Measurements from ENCODE around the gene TAF11L5.
"Not testable (repeated sequence)": the region's sequence is repeated elsewhere in the genome, so short reads cannot be mapped to it uniquely, and the experiment has no call there.

The TAF11L5 gene

GRCh38 chr5:17524935-17525334 is at the start of gene TAF11L5:
TAF11L5 (plus strand) TSS chr5:17525235.
- not testable (repeated sequence) for DNase-seq

GRCh38 chr5:17477043-17477442 is 48.0 kb upstream of the TAF11L5 start:
- no peak for DNase-seq

- DNase-seq: no peak
Observed at GRCh38 chr5:17477573-17478265, 47.3 kb upstream of the TAF11L5 start.

GRCh38 chr5:17481378-17481777 is 43.7 kb upstream of the TAF11L5 start:
- no peak for DNase-seq

- no peak for DNase-seq
Observed at GRCh38 chr5:17482790-17483189, 42.2 kb upstream of the TAF11L5 start.

GRCh38 chr5:17486464-17487173 is 38.4 kb upstream of the TAF11L5 start:
- DNase-seq: not testable (repeated sequence)

GRCh38 chr5:17487174-17487512 is 37.9 kb upstream of the TAF11L5 start:
- DNase-seq: no peak

GRCh38 chr5:17491257-17491656 is 33.8 kb upstream of the TAF11L5 start:
- not testable (repeated sequence) for DNase-seq

GRCh38 chr5:17492770-17493169 is 32.3 kb upstream of the TAF11L5 start:
- DNase-seq: no peak

- no peak for DNase-seq
Observed at GRCh38 chr5:17497446-17497845, 27.6 kb upstream of the TAF11L5 start.

GRCh38 chr5:17497931-17498330 is 27.1 kb upstream of the TAF11L5 start, which contains the start of gene TAF11L2:
TAF11L2 (plus strand) TSS chr5:17498231.
- DNase-seq: not testable (repeated sequence)

- DNase-seq: no peak
Observed at GRCh38 chr5:17511775-17512325, 13.2 kb upstream of the TAF11L5 start.

GRCh38 chr5:17517526-17517925 is 7.5 kb upstream of the TAF11L5 start:
- DNase-seq: not testable (repeated sequence)

GRCh38 chr5:17518067-17518466 is 7.0 kb upstream of the TAF11L5 start, which contains the start of gene TAF11L3:
TAF11L3 (plus strand) TSS chr5:17518367.
- not testable (repeated sequence) for DNase-seq

- not testable (repeated sequence) for DNase-seq
Observed at GRCh38 chr5:17519508-17519907, 5.5 kb upstream of the TAF11L5 start.

GRCh38 chr5:17521501-17521900 is 3.5 kb upstream of the TAF11L5 start, which contains the start of gene TAF11L4:
TAF11L4 (plus strand) TSS chr5:17521801.
- not testable (repeated sequence) for DNase-seq

GRCh38 chr5:17526504-17526903 is 1.5 kb downstream of the TAF11L5 start:
- not testable (repeated sequence) for DNase-seq

- DNase-seq: not testable (repeated sequence)
Observed at GRCh38 chr5:17528369-17528768, 3.3 kb downstream of the TAF11L5 start, which contains the start of gene TAF11L6. TAF11L6 (plus strand) TSS chr5:17528669.
